Activated CD8-positive, alpha-beta T cell treated with anti-CD3 and anti-CD28 coated beads for 36 hours (primary cell): ENCODE results near the gene RABGAP1L. TPM values are rescaled to one million over a fixed set of nuclear protein-coding genes. Genes with fewer than 3 reads are reported as not detected.

Source experiments
- ATAC-seq: fragments of 200-7000 bp; cut with Tn5 transposase; one replicate; pipeline ENCODE4 v1.10.0; 2021; ENCODE audit warnings: mild to moderate bottlenecking, moderate library complexity
- CTCF ChIA-PET: fragments of 350-600 bp; sonication (Branson Sonifier 250); formaldehyde crosslinking; loops from one replicate; lab custom pipeline; 2021; ENCODE audit warnings: antibody characterized with exemption; lab: Charles Lee
- POLR2A ChIA-PET: fragments of 350-600 bp; sonication (Branson Sonifier 250); formaldehyde crosslinking; loops from one replicate; lab custom pipeline; 2021; ENCODE audit warnings: antibody characterized with exemption; lab: Charles Lee
- DNase-seq: peaks from one replicate; pipeline ENCODE4 v3.0.0-alpha.2; 2020
- H3K27ac Mint-ChIP-seq: one replicate; pipeline ENCODE4 v1.8.0; 2021; ENCODE audit warnings: mild to moderate bottlenecking, mixed read lengths
- H3K27me3 Mint-ChIP-seq: one replicate; pipeline ENCODE4 v1.8.0; 2021; ENCODE audit warnings: mixed read lengths
- H3K36me3 Mint-ChIP-seq: one replicate; pipeline ENCODE4 v1.8.0; 2021; ENCODE audit warnings: low read depth, mixed read lengths
- H3K4me1 Mint-ChIP-seq: one replicate; pipeline ENCODE4 v1.8.0; 2021; ENCODE audit warnings: low read depth, mixed read lengths
- H3K4me3 Mint-ChIP-seq: one replicate; pipeline ENCODE4 v1.8.0; 2021; ENCODE audit warnings: mild to moderate bottlenecking, moderate library complexity, mixed read lengths
- H3K9me3 Mint-ChIP-seq: one replicate; pipeline ENCODE4 v1.8.0; 2021; ENCODE audit warnings: mixed read lengths
- CTCF ChIP-seq: fragments of 200-600 bp; IDR thresholded peaks from one replicate; pipeline ENCODE4 v1.8.0; 2022; ENCODE audit warnings: antibody characterized with exemption, mild to moderate bottlenecking
- intact Hi-C: fragments of 100-400 bp; cut with micrococcal nuclease; formaldehyde crosslinking; loops from one replicate; pipeline ENCODE4 v1.10.0; 2022
- total RNA-seq, 2 experiments: library from RNA; stranded (reverse); gene quantifications; one replicate each; pipeline ENCODE4 v1.2.3, GENCODE V29; 2021

RABGAP1L gene
- total RNA-seq, 2 experiments from 2014 or later = 26.9 to 29.4 TPM

- intact Hi-C loops = no loop called here
- CTCF ChIA-PET = no interaction called here
- Mint-ChIP-seq H3K27me3 (no peaks in the 10 kb centered on the region), H3K27ac (no peak overlapping the region), H3K4me1 (no peaks in the 10 kb centered on the region), H3K36me3 (no peaks in the 10 kb centered on the region), H3K9me3 (no peaks in the 10 kb centered on the region), H3K4me3 (no peak overlapping the region)
- TF ChIP-seq CTCF = no peak
- ATAC-seq = no peak
- no peak for DNase-seq
- POLR2A ChIA-PET = no interaction called here
These were observed 561.3 kb downstream of the RABGAP1L start for GRCh38 chr1:174720618-174721017.

- ChIA-PET POLR2A (no interaction called here), CTCF (no interaction called here)
- Mint-ChIP-seq H3K4me1 (no peaks in the 10 kb centered on the region), H3K27me3 (no peaks in the 10 kb centered on the region), H3K9me3 (no peaks in the 10 kb centered on the region), H3K27ac (no peak overlapping the region), H3K36me3 (no peaks in the 10 kb centered on the region), H3K4me3 (no peak overlapping the region)
- DNase-seq (no peak), ATAC-seq (no peak)
- intact Hi-C loops = no loop called here
- no peak for TF ChIP-seq CTCF
These were observed 561.9 kb downstream of the RABGAP1L start for GRCh38 chr1:174721246-174721645.

DNA sequence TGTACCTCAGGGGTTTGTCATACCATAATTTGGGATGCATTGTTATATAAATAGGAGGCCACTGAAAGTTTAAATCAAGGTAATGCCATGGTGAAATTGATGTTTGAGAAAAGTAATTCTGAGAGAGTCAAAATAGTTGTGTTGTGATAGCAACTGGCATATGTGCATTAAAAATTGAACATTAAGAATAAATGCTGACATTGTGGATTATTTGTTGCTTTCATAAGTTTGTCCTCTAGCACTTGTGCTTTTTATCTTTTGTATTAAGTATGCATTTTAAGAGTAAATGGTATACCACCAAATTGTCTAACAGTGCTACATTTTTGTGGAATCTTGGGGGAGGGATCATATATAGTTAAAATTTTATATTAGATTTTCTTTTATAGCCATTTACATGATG lies 564.5 kb downstream of the RABGAP1L start:
- no peak for TF ChIP-seq CTCF
- CTCF ChIA-PET = no interaction called here
- Mint-ChIP-seq H3K36me3 (no peaks in the 10 kb centered on the region), H3K9me3 (no peaks in the 10 kb centered on the region), H3K27me3 (no peaks in the 10 kb centered on the region), H3K27ac (no peak overlapping the region), H3K4me3 (no peak overlapping the region), H3K4me1 (no peaks in the 10 kb centered on the region)
- ATAC-seq (no peak), DNase-seq (no peak)
- intact Hi-C loops = no loop called here
- POLR2A ChIA-PET = no interaction called here

DNA sequence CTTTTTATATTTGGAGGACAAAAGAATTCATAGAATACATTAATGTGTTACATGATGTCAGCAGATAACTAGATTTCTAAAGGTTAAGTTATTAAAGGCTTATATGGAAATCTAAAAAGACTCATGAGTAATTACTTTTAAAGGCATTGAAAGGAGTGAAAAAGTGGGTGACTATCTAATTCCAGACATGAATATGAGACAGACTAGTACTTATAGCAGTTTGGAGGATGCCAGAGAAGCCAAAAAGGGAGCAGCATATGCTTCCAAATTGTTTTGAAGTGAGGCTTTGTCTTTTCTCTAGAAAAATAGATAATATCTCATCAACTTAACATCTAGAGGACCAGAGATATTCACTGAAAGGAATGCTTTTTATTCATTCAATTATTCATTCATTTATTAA lies 564.9 kb downstream of the RABGAP1L start:
- ChIA-PET CTCF (interaction anchor here (1.3 kb wide), 1 partner anchor 466 kb away, joined by 3 read pairs; no protein-coding TSS in a partner anchor), POLR2A (no interaction called here)
- no peaks in the 10 kb centered on the region for H3K9me3 Mint-ChIP-seq
- H3K4me1 Mint-ChIP-seq = no peaks in the 10 kb centered on the region
- TF ChIP-seq CTCF = no peak
- no peaks in the 10 kb centered on the region for H3K27me3 Mint-ChIP-seq
- DNase-seq (no peak), ATAC-seq (no peak)
- H3K4me3 Mint-ChIP-seq = no peak overlapping the region
- no peak overlapping the region for H3K27ac Mint-ChIP-seq
- H3K36me3 Mint-ChIP-seq = no peaks in the 10 kb centered on the region
- intact Hi-C loops = no loop called here

DNA sequence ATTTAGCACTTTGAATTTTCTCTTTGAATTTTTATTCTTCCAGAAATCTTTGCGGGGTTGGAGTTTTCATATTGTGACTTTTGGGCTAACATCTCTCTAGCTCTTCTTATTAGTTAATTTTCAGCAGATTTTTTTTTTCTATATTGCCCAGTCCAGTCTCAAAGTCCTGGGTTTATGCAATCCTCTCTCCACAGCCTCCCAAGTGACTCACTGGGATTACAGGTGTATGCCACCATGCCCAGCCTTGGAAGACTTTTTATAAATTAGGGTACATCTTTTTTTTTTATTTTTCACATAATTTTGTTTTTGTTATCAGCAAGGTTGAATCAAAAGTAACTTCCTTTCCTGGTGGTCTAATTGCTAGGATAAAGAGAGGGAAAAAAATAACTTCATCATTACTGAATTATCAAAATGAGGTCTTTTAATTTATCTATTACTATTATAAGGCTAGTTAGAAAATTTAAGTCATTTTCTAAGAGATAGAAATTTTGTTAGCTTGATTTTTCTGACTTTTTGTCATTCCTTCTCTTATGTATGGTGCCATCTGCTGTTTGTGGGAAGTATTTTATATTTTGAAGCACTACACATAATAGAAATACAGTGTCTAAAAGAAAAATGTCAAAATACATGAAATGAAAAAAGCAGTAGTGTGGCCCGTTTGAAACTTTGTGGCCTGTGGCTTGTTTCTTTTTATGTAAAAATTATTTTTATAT lies 567.0 kb downstream of the RABGAP1L start:
- H3K27ac Mint-ChIP-seq = no peak overlapping the region
- ChIA-PET POLR2A (no interaction called here), CTCF (interaction anchor here (0.6 to 1.6 kb wide), 8 partner anchors 10 to 468 kb away, joined by 3 to 18 read pairs (median 4); no protein-coding TSS in a partner anchor)
- intact Hi-C loops = loop anchor here (5.0 kb wide), 1 partner anchor 464 kb away; no protein-coding TSS in a partner anchor
- DNase-seq = no peak
- TF ChIP-seq CTCF = peak; percentile 53
- no peak for ATAC-seq
- no peaks in the 10 kb centered on the region for H3K4me1 Mint-ChIP-seq
- H3K27me3 Mint-ChIP-seq = no peaks in the 10 kb centered on the region
- no peaks in the 10 kb centered on the region for H3K9me3 Mint-ChIP-seq
- H3K4me3 Mint-ChIP-seq = no peak overlapping the region
- no peaks in the 10 kb centered on the region for H3K36me3 Mint-ChIP-seq
